Measurements from ENCODE around the gene CEP120. TPM values are rescaled to one million over a fixed set of nuclear protein-coding genes. Genes with fewer than 3 reads are reported as not detected.
A peak's percentile ranks its signal among the peaks of the same experiment; 100 is the strongest.
"Not testable (repeated sequence)": the region's sequence is repeated elsewhere in the genome, so short reads cannot be mapped to it uniquely, and the experiment has no call there.

Gene CEP120
- total RNA-seq, 2 donors from 2014 or later = 8.8 to 9.2 TPM

DNA sequence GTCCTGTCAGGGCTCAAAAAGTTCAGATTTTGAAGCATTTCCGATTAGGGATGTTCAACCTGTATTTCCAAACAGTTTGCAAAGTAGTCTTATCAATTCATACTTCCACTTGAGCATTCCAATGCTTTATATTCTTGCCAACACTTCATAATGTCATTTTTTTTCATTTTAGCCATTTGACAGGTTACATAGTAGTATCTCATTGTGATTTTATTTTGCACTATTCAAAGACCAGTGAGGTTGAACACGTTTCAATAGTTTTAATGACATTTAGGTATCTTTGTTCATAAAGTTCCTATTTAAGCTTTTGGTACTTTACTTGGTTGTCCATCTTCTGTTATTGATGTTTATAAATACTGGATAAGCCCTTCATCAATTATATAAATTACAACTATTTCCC is 71.4 kb downstream of the CEP120 start:
- intact Hi-C loops (cut with DNase I, micrococcal nuclease) = no loop called here

DNA sequence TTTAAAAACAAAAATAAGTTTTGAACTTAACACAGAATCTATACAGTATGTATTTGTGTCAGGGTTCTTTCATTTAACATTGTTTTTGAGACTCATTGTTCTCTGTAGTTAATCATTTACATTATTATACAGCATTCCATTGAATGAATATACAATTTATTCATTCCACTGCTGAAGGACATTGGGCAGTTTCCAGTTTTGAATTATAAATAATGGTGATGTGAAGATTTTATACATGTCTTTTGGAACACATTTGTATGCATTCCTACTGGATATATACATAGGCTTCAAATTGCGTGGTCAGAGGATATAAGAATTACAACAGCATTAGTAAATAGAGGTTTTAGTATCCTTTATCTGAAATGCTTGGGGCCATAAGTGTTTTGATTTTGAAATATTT is 72.0 kb downstream of the CEP120 start:
- no peak for ATAC-seq
- DNase-seq = no peak
- intact Hi-C loops (cut with DNase I, micrococcal nuclease) = no loop called here

More for the DNA sequence above, 71.4 kb downstream of the CEP120 start:
- DNase-seq = no peak
- ATAC-seq = no peak

- ATAC-seq (no peak), DNase-seq (no peak)
- intact Hi-C loops (cut with DNase I, micrococcal nuclease) = no loop called here
These were observed 72.5 kb downstream of the CEP120 start for GRCh38 chr5:123350742-123351141.

- DNase-seq (no peak), ATAC-seq (peak; percentile 41)
- intact Hi-C loops (cut with DNase I, micrococcal nuclease) = loop anchor here in 1 of 2 donors (10.0 kb wide), 1 partner anchor 450 kb away; no protein-coding TSS in a partner anchor
These were observed 78.3 kb downstream of the CEP120 start for GRCh38 chr5:123344816-123345426.

DNA sequence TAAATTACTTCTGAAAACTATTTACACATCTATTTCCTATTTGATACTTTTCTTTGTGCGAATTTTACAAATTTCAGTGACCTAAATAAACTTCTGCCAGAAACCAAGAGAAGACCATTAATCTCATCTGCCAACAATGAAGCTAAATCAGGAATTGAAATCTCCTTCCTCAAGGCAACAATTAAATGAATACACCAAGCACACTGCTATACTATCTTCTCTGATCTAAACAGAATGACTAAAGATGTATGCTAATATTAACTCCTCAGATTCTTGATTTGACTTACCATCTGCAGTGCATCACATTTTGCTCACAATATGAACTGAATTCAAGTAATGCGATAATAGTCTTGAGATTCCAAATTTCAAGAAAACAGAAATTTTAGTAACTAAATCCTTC is 82.3 kb downstream of the CEP120 start:
- DNase-seq (no peak), ATAC-seq (no peak)
- intact Hi-C loops (cut with DNase I, micrococcal nuclease) = loop anchor here in 1 of 2 donors (10.0 kb wide), 1 partner anchor 446 kb away; no protein-coding TSS in a partner anchor

DNA sequence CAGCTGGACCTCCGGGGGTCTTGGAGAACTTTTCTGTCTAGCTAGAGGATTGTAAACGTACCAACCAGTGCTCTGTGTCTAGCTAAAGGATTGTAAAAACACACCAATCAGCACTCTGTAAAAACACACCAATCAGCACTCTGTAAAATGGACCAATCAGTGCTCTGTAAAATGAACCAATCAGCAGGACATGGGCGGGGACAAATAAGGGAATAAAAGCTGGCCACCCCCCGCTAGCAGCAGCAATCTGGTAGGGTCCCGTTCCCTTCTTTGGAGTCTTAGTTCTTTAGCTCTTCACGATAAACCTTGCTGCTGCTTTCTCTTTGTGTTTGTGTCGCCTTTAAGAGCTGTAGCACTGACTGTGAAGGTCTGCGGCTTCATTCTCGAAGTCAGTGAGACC is 114.8 kb downstream of the CEP120 start:
- intact Hi-C loops (cut with DNase I, micrococcal nuclease); DNase-seq; ATAC-seq: not testable (repeated sequence)

GRCh38 chr5:123305751-123306150 is 117.5 kb downstream of the CEP120 start:
- no peak for ATAC-seq
- DNase-seq = no peak
- intact Hi-C loops (cut with DNase I, micrococcal nuclease) = no loop called here

DNA sequence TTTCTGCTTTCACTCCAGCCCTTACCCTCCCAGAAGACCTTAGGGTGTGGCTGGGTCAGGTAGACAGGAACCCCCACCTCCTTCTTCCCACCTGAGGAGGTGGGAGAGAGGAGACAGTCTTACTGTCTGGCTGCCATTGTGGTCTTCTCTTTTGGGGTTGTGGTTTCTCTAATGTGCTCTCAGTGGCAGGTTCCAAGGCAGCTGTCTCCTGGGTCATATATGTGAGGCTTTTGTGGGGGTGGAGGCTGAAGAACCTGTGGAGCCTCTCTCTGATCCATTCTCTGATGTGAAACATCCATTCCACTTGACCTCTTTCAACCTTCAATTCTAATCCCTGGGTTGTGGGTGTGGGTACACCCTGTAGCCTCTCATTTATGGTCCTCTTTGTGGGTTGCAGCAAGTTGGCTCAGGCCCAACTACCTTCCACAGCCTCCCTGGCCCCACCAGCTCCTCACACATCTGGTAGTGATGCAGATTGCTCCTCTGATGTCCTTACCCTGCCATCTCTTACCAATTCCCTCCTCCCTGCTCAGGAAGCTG is 118.4 kb downstream of the CEP120 start:
- no peak for DNase-seq
- intact Hi-C loops (cut with DNase I, micrococcal nuclease) = no loop called here
- ATAC-seq = no peak

- intact Hi-C loops (cut with DNase I, micrococcal nuclease) = no loop called here
- no peak for ATAC-seq
- no peak for DNase-seq
These were observed 119.4 kb downstream of the CEP120 start for GRCh38 chr5:123303802-123304201.

DNA sequence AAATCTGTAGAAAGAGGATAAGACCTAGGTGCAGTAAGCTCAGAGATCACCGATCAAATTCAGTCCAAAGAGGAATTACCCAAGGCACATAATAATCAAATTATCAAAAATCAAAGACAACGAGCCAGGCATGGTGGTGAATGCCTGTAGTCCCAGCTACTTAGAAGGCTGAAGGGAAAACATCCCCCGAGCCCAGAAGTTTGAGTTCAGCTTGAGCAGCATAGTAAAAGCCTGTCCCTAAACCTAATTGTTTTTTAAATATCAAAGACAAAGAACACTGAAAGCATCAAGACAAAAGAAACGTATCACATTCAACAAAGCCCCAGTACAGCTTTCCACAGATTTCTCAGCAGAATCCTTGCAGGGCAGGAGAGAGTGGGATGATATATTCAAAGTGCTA is 122.9 kb downstream of the CEP120 start:
- DNase-seq (no peak), ATAC-seq (no peak)
- intact Hi-C loops (cut with DNase I, micrococcal nuclease) = no loop called here

DNA sequence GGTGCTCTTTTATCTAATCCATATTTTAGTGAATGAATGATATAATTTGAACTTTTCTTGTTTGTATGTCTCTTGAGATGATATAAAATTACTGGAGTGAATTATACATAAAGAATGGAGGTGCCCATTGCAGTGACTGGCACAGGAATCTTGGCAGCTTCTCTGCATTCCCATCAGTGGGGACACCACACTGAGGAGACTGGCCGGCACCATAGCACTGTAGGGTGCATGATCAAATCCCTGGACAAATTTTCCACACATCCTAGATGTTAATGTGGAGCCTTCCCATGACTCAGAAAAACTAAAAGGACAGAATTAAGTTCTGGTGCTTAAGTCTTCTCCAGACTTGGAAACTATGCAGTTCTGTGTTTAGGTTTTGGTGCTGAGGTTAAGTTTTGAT is 124.1 kb downstream of the CEP120 start:
- intact Hi-C loops (cut with DNase I, micrococcal nuclease) = no loop called here
- ATAC-seq = no peak

GRCh38 chr5:123298335-123299030 is 124.7 kb downstream of the CEP120 start:
- intact Hi-C loops (cut with DNase I, micrococcal nuclease) = no loop called here
- no peak for DNase-seq
- no peak for ATAC-seq

More for the DNA sequence above, 124.1 kb downstream of the CEP120 start:
- DNase-seq = no peak

DNA sequence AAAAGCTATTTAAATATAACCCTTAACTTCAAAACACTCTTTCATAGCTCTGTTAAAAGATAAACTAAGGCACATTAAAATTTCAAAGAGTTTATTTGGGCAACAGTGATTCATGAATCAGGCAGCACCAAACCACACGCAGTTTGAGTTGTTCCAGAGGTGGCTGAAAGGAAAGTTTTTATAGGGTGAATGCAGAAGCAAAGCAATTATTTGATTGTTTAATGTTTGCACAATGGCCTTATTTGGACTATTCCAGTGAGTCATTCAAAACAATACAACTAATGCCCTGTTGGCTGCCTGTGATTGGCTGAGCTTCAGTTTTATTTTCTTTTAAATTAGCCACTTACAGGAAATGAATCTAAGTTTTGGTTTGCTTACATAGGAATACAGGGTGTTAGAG is 125.3 kb downstream of the CEP120 start:
- intact Hi-C loops (cut with DNase I, micrococcal nuclease) = no loop called here
- DNase-seq (no peak), ATAC-seq (no peak)

- ATAC-seq (no peak), DNase-seq (no peak)
- intact Hi-C loops (cut with DNase I, micrococcal nuclease) = no loop called here
These were observed 125.9 kb downstream of the CEP120 start for GRCh38 chr5:123297198-123297831.

Other genes with a start within 250 kb of the CEP120 start
- gene CSNK1G3, start 88.8 kb upstream of the CEP120 start, total RNA-seq = 10 to 100 TPM; 51.9 to 70.1 TPM

Measured in left colon (tissue), 2 donors.